ENCODE results near the gene INA. TPM values are rescaled to one million over a fixed set of nuclear protein-coding genes. Genes with fewer than 3 reads are reported as not detected.

INA gene
- total RNA-seq, result under 1 TPM; 0.15 to 0.31 TPM
- polyA plus RNA-seq, result under 1 TPM; 0.04 to 0.07 TPM
- long read RNA-seq, donor 1, result 0 reads
- long read RNA-seq, donor 2, result 0 reads
- long read RNA-seq, donor 3, result 0 reads
- long read RNA-seq, donor 4, result 0 reads
- long read RNA-seq, donor 5, partial matches to known transcripts, result 0 of 3 reads
- long read RNA-seq, donor 5, other reads (novel, unspliced or antisense), result 0 of 3 reads

- Histone ChIP-seq H3K4me1 (ENCODE audit: control insufficient read depth in 5 of 5, insufficient read depth in 5 of 5, low read length in 5 of 5) (peaks cover 0 to 14% (median 0%) of the 10 kb centered on the region in 5 donors), H3K27me3 (ENCODE audit: control insufficient read depth in 3 of 3, insufficient read depth in 3 of 3, low read length in 2 of 3) (peaks cover 28 to 39% (median 35%) of the 10 kb centered on the region in 3 donors), H3K4me3 (no peak within 1 kb of the TSS), H3K9ac (ENCODE audit: insufficient read depth in 1 of 2, low read length in 2 of 2) (no peak within 1 kb of the TSS), H3K9me3 (ENCODE audit: control insufficient read depth in 4 of 4, insufficient read depth in 3 of 4, low read length in 3 of 4) (peaks cover 0 to 12% (median 0%) of the 10 kb centered on the region in 4 donors), H3K36me3 (ENCODE audit: control insufficient read depth in 4 of 4, insufficient read depth in 4 of 4, low read length in 4 of 4) (no peaks in the 10 kb centered on the region), H3K27ac (ENCODE audit: low read depth in 1 of 2, low read length in 1 of 2) (no peak within 1 kb of the TSS)
- ATAC-seq (ENCODE audit: insufficient read depth, low FRiP score) (no peak), DNase-seq (peak; percentile 29 to 60 (median 32))
- TF ChIP-seq, protein P1, sequence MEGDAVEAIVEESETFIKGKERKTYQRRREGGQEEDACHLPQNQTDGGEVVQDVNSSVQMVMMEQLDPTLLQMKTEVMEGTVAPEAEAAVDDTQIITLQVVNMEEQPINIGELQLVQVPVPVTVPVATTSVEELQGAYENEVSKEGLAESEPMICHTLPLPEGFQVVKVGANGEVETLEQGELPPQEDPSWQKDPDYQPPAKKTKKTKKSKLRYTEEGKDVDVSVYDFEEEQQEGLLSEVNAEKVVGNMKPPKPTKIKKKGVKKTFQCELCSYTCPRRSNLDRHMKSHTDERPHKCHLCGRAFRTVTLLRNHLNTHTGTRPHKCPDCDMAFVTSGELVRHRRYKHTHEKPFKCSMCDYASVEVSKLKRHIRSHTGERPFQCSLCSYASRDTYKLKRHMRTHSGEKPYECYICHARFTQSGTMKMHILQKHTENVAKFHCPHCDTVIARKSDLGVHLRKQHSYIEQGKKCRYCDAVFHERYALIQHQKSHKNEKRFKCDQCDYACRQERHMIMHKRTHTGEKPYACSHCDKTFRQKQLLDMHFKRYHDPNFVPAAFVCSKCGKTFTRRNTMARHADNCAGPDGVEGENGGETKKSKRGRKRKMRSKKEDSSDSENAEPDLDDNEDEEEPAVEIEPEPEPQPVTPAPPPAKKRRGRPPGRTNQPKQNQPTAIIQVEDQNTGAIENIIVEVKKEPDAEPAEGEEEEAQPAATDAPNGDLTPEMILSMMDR (IDR thresholded peaks at IDR 0.05; ENCODE audit: control extremely low read depth, extremely low read depth), result no peak
- WGBS, 2 donors, result 0 to 2% methylated on average over 89 to 105 of the region's 105 CpGs
Observed at GRCh38 chr10:103276896-103277712, at the start of gene INA. Gene INA (plus strand): TSS chr10:103277138. CDS start chr10:103277212, 74 bp downstream.

DNA sequence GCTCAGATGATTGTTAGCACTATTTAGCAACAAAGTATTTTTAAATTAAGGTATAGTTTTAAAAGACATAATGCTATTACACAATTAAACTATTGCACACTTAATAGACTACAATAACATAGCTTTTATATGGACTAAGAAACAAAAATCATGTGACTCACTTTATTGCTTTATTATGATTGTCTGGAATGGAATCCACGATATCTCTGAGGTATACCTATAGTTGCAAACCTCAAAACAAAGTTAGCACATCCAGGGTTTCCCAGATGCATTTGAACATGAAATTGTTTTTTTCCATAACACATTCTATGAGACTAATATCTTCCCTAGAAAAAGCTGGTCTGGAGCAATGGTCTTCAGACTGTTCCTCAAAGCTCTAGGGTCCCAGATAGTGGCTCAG is 49.5 kb upstream of the INA start:
- WGBS, 2 donors, result 94 to 95% methylated on average over 1 of the region's 1 CpG
- TF ChIP-seq, protein P1 (IDR thresholded peaks at IDR 0.05; ENCODE audit: control extremely low read depth, extremely low read depth), result no peak
- no peak for ATAC-seq (ENCODE audit: insufficient read depth, low FRiP score)

DNA sequence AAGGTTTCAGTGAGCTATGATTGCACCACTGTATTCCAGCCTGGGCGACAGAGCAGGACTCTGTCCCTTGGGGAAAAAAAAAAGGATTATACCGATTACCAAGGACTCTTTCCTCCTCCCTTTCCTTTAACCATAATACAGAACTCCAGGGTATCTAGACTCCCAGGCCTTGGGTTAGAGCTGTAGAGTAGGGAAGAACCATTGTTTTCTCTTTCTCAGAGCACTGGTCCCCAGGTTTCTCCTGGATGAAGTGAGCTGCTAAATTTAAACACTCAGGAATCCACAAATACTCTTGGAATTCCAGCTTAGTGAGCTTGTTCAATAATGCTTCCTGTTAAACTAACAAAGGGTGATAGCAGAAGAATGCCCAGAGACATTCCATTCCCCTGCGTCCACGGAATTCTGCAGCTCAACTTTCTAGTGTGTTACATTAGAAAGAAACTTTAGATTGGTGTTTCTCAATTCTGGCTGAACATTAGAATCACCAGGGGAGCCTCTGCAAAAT is 45.8 kb upstream of the INA start:
- H3K27me3 ChIP-seq (ENCODE audit: control insufficient read depth in 3 of 3, insufficient read depth in 3 of 3, low read length in 2 of 3), result no peaks in the 10 kb centered on the region
- H3K27ac ChIP-seq (ENCODE audit: low read depth in 1 of 2, low read length in 1 of 2), result peak overlapping the region; percentile 84 to 87
- no peak overlapping the region for H3K4me3 ChIP-seq
- H3K4me1 ChIP-seq (ENCODE audit: control insufficient read depth in 5 of 5, insufficient read depth in 5 of 5, low read length in 5 of 5), result peaks cover 0 to 10% (median 5%) of the 10 kb centered on the region in 5 donors
- TF ChIP-seq, protein P1 (IDR thresholded peaks at IDR 0.05; ENCODE audit: control extremely low read depth, extremely low read depth), result no peak
- WGBS, 2 donors, result 44 to 70% methylated on average over 4 of the region's 4 CpGs
- ATAC-seq (ENCODE audit: insufficient read depth, low FRiP score) (peak; percentile 68), DNase-seq (peak; percentile 56 to 77 (median 71))
- no peaks in the 10 kb centered on the region for H3K9me3 ChIP-seq (ENCODE audit: control insufficient read depth in 4 of 4, insufficient read depth in 3 of 4, low read length in 3 of 4)
- H3K9ac ChIP-seq (ENCODE audit: insufficient read depth in 1 of 2, low read length in 2 of 2), result no peak overlapping the region
- H3K36me3 ChIP-seq (ENCODE audit: control insufficient read depth in 4 of 4, insufficient read depth in 4 of 4, low read length in 4 of 4), result no peaks in the 10 kb centered on the region

More for the DNA sequence above, 49.5 kb upstream of the INA start:
- DNase-seq, result no peak
- Histone ChIP-seq H3K4me3 (no peak overlapping the region), H3K9me3 (ENCODE audit: control insufficient read depth in 4 of 4, insufficient read depth in 3 of 4, low read length in 3 of 4) (peaks cover 0 to 11% (median 7%) of the 10 kb centered on the region in 4 donors), H3K4me1 (ENCODE audit: control insufficient read depth in 5 of 5, insufficient read depth in 5 of 5, low read length in 5 of 5) (peaks cover 0 to 10% (median 5%) of the 10 kb centered on the region in 5 donors), H3K27me3 (ENCODE audit: control insufficient read depth in 3 of 3, insufficient read depth in 3 of 3, low read length in 2 of 3) (no peaks in the 10 kb centered on the region), H3K9ac (ENCODE audit: insufficient read depth in 1 of 2, low read length in 2 of 2) (no peak overlapping the region), H3K36me3 (ENCODE audit: control insufficient read depth in 4 of 4, insufficient read depth in 4 of 4, low read length in 4 of 4) (no peaks in the 10 kb centered on the region), H3K27ac (ENCODE audit: low read depth in 1 of 2, low read length in 1 of 2) (no peak overlapping the region)

All from lung (tissue), 16 donors.